HG03108 (cell line): ENCODE results near the gene AUTS2.
A peak's percentile ranks its signal among the peaks of the same experiment; 100 is the strongest.
"Not testable (repeated sequence)": the region's sequence is repeated elsewhere in the genome, so short reads cannot be mapped to it uniquely, and the experiment has no call there.

Experiments used
- ATAC-seq: cut with Tn5 transposase; IDR thresholded peaks from one replicate; pipeline ENCODE4 v1.9.1; 2021; ENCODE audit warnings: moderate library complexity; ENCODE audit not compliant: unreplicated experiment

Gene AUTS2

DNA sequence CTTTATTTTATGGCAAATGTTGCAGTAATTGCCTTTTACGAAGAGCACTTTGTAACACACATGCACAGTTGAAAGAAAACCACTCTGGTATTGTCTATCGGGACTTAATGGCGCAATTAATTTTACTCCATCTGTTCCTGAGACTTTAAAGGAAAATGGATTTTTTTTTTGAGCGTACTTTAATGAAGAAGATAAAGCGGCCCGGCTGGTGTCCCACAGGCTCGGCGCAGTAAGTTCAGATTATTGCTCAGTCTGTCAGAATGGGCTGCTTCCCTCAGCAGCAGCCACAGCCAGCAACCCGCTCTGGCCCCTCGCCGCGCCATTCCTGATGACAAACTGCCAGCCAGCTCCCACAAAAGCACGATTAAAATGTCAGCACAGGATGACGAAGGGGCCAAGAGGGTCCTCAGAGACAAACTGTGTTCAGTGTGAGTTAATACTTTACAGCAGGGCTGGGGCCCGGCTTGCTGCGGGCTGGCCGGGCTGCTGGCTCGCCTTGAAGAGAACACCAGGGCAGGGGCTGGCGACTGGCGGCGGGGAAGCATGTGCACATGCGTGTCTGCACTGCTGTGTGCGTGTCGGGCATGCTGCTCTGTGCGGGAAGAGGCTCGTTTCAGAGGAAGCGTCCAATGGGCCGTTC lies 1032.7 kb downstream of the AUTS2 start:
- no peak for ATAC-seq

DNA sequence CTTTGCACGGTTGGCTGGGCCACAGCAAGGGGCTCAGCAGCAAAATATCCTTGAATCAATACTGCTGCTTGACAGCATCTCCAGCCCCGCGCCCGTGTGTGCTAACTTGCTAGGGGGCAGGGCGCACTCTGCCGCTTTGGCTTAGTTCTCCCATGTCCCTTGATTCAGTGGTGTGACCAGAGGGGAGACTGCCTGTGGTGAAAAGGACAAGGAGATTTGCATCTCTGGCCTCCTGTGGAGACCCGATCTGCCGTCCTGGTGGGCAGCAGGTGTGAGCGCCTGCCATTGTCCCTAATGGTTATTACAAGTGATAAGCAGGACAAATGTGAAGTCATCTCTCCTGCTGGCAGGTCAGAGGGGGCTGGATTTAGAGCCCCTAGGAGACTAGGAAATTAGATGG lies 1033.4 kb downstream of the AUTS2 start:
- ATAC-seq: no peak

DNA sequence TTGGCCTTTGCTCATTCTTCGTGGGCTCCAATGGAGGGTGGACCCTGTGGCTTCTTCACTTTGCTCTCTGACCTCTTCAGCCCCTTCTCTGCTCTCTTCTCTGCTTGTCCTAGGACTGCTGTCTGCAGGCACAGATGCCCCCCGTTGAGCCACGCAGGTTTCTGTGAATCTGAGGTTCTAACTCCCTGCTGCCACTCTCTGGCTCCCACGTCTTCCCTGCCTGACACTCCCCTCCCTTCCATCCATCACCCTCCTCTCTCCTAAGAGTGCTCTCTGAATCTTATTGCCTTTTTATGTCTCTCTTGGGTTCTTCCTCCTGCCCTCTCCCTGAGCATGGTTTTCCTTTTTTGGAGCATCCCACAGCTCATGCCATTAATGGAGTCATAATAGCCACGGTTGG lies 1034.1 kb downstream of the AUTS2 start:
- no peak for ATAC-seq

DNA sequence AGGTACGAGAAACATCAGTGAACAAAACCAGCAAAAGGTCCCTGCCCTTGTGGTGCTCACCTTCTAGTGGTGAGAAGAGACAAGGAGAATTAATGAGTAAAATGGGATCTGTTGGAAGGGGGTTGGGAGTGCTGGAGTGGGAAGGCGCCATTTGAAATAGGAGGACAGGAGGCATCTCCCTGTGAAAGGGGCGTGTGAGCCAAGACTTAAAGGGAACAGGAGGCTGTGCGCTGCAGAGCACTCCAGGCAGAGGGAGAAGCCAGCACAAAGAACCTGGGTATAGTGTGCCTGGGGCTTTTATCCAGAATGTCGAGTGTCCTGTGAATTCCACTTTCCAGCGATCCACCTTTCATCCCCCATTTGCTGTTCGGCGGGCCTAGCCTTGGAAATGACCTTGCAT lies 1035.8 kb downstream of the AUTS2 start:
- no peak for ATAC-seq

DNA sequence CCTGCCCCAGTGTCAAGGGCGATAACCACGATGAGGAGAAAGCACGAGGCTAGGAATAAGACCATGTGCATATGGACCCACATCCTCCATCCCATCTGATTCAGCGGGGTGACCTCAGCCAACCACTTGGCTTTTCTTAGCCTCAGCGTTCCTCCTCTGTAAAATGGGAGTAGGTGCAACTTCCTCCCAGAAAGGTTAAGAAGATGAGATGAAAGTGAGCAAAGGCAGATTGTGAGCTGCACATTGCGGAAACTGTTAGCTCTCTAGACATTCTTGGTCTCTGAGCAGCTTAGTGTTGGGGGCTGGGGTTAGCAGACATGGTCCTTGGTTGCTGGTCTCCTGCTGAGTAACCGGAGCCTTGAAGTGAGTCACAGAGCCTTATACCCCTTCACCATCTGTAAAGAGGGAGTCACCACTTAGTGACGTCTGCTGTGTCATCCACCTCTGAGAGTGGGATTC lies 1036.4 kb downstream of the AUTS2 start:
- ATAC-seq: no peak

DNA sequence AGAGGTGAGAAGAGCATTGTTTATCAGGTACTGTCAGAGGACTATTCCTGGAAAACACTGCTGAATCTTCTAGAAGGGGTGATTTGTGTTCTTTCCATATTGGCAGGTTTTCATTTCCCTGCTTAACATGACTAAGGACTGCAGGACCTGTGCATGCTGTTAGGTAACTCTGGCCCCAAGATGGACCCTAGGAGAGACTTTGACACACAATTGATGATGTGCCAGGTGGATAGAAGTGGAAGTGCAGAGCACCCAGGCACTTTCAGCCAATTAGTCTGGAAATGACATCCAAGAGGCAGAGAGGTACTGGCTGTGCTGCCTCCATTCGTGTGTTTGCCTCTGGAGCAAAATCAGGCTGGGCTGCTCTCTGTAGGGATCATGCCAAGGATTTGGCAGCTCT lies 1037.4 kb downstream of the AUTS2 start:
- ATAC-seq: no peak

DNA sequence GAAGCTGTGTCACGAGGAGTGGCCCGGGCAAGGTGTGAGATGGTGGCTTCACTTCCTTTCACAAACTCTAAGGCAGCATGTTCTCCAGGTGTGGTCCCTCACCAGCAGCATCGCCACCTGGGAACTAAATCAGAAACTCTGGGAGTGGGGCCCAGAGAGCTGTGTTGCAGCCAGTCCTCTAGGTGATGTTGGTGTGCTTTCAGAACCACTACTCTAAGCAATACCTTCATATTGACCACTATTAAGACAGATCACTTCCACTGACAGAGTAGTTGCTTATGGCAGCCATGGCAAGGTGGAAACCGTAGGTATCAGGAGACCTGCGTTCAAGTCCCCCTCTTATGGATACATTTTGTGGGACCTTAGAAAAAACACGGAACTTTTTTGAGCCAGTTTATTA lies 1037.9 kb downstream of the AUTS2 start:
- no peak for ATAC-seq

DNA sequence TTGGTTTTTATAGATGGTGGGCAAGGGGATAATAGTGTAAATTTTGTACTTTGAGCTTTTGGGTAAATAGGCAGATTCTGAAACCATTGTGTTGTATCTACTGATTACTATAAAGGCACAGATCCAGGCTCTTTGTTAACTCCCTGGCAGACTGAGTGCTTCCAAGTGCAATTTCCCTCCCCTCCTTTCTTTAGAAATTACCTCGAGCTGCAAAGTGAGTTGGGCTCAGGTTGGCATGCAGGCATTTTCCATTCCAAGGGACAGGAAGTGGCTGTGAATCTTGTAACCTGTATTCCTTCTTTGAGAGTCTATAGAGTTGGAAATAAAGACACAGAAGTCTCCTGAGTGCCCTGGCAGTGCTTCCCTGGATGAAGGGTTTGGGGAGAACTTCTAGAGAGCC lies 1039.5 kb downstream of the AUTS2 start:
- ATAC-seq: no peak

DNA sequence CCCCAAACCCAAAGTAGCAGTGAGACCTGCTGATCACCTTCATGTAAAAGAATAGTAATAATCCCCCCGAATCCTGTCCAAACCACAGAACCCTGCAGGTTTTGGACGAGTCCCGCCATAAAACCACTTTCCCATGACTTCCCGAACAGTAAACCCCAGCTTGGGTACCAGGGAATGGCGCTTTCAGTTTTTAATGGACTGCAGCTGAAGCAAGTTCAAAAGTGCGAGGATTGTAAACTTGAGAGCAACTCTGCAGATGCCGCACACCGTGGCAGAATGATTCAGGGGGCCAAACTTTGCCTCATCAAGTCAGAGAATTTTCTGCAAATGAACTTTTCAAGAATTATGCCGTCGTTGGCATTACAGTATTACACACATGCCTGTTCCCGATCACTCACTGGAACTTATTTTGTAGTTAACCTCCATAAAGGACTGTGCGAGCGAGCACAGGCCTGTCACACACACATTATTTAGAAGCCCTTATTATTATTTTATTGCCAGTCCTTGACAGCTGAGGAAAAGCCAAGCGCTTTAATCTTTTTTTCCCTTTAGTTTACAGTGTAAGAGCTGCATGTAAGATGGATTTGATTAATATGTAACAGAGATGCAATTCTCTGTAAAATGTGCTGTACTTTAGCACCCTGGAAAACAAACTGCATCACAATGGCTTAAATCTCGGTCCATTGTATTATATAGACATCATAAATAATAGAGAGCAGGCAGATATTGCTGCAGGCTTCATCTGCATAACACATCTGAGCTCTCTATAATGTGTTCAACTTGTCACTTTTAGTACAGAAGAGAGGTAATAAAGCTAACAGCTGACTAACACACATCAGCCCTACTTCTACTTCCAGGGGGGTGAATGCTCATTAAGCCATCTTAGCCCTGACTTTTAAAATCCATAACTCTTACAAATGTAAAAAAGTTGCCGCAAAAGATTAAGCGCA lies 1040.2 kb downstream of the AUTS2 start:
- no peak for ATAC-seq

DNA sequence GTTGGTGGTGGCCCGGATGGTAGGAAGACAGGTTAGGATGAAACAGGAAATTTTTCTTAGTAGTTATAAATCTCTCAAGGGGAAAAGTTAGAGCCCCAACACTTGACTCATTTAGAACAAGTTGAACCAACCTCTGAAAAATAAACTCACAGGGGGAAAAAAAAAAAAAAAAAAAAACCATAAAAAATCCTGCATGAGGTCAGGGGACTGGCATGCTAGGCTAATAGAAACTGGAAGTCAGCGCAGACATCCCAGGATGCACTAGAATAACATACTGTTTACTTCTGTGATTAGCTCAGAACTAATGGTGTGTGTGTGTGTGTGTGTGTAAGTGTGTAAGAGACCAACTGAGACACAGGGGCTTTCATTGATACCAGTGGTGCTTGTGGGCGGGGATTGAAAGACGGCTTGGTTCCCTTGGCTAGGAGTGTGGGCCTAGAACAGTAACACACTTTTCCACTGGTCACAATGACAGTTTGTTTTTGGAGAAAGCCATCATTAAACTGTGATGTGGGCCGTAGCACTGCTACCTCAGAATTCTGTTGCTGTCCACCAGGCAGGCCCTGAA lies 1042.1 kb downstream of the AUTS2 start:
- ATAC-seq: no peak

DNA sequence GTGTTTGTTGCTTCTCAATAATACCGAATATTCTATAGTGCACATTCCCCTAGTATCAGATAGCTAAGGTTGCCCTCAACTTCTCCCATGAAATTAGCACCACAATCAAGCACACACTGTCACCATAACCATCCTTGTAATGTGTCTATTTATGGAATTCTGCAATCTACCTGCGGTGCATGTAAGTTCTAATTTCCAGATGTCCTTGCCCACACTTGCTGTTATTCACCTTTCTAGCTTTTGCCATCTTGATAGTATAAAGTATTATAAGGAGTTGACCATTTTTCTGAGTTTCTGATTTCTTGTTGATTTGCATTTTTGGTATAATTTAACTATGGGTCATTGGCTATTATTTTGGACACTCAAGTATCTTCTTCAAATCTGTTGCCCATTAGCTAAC lies 1043.6 kb downstream of the AUTS2 start:
- ATAC-seq: no peak

DNA sequence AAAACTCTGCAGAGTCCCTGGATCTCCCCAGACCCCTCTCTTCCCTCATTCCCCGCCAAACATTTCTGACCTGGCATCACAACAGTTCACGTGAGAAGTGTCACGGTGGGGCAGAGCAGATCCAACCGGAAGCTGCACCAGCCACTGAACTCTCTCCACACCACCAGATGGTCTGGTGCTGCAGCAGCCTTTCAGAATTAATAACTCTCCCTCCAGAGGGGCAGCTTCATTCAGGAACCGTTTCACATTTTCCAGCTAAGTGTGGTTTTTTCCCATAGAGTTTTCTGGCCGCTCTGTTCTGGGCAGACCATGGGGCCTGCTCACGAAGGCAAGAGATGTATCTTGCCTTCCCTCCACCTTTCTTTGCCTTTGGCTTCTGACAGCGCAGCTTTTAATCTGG lies 1047.0 kb downstream of the AUTS2 start:
- ATAC-seq: no peak

DNA sequence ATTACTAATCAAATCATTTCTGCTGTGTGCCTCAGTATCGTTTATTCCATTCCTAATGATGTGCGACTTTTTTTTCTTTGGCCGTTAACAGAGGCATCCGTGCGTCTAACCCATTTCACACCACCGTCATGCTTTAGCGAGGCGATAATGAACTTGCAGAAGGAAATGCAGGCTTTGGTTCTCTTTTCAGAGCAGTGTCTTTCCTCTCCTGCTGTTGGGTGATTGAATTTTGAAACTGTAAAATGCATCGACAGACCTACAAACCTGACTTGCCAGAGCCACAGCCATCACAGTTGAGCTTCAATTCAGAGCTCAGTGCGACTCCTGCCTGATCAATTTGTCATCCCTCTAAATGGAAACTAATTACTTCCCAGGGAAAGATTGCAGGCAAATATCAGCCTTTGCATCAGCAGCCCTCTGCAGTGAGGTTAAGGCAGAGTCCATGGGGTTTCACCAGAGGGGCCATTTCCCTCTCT lies 1047.6 kb downstream of the AUTS2 start:
- no peak for ATAC-seq

DNA sequence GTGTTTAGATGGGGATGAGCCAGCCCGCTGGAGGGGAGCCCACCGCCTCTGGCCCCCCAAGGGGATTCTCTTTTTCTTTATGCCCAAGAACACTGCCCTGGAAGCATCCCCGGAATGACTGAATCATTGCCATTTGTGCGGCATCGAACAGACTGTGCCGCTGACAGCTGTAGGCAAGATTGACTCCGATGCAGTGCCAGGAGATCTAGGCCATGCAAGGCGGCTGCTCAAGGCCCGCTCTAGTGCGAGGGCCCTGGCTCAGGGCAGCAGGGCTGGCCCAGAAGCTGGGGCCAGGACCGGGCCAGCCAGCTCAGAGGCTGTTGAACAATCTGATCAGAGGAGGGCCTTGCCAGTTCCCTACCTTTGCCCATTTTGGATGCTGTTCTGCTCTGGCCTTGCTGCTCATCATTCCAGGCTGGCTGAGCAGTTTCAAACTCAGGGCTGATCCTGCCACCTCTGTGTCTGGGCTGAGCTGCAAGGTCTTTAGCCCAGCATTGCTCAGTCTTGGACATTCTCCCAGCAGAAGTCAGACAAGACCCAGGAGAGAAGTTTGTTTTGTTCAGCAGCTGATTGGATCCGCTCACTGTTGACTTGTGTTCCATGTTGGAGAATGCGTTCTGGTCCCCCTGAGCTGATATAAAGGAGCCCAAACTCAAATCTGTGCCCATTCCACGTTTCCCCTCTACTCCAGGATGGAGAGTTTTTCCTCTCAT lies 1048.4 kb downstream of the AUTS2 start:
- ATAC-seq: no peak

DNA sequence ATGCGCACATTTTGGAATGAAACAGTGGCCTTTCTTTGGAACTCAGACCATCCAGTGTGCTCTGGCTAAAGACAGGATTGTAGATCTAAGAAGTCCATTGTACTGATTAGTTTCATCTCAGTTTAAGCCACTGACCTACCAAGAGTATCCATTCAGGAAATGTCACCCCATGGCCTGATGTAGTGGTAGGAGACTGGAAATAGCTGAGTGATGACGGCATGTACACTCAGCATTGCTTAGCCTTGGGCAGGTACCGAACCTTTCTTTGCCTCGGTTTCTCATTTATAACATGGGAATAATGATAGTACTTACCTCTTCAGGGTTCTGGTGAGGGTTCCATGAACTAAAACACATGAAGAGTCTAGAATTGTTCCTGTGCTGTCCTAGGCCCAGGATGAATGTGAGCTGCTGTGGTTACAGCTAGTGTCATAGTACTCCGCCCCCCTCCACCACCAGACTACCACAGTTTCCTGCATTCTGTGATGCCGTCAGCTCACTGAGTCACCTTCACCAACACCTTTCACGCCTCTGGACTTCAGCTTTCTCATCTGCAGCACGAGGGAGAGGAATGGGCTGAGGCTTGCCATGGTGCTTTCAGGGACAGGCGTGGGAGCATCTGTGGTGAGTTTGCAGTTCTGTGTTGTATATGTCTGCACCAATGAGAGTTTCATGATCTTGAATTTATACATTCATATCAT lies 1049.7 kb downstream of the AUTS2 start:
- peak; percentile 79 for ATAC-seq

DNA sequence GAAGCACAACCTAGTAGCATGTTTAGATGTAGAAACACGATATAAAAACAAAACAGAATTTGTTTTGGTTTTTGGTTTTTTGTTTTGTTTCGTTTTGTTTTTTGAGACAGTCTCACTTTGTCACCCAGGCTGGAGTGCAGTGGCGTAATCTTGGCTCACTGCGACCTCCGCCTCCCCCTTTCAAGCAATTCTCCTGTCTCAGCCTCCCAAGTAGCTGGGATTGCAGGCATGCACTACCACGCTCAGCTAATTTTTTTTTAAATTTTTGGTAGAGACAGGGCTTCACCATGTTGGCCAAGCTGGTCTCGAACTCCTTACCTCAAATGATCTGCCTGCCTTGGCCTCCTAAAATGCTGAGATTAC lies 1050.2 kb downstream of the AUTS2 start:
- ATAC-seq: not testable (repeated sequence)

DNA sequence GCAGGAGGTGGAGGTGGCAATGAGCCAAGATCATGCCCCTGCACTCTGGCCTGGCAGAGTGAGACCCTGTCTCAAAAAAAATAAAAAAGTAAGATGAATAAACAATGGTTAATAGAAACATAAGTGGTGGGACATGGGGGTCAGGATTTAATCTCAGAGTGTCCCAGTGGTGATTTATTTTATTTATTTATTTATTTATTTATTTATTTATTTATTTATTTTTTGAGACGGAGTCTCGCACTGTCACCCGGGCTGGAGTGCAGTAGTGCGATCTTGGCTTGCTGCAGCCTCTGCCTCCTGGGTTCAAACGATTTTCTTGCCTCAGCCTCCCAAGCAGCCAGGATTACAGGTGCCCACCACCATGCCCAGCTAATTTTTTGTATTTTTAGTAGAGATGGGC lies 1051.0 kb downstream of the AUTS2 start:
- no peak for ATAC-seq

DNA sequence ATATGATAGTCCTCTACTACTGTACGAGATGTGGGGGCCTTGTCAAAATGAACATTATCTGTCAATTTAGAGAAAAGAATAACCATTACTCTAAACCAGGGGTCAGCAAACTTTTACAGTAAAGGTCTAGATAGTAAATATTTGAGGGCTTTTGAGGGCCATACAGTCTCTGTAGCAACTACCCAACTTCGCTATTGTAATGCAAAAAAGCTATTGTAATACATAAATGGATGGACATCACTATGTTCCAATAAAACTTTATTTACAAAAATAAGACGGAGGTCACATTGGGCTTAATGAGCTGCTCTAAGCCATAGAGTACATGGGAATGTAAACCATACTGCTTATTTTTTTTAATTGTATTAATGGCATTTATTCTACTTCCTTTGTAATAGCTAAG lies 1055.9 kb downstream of the AUTS2 start:
- no peak for ATAC-seq

DNA sequence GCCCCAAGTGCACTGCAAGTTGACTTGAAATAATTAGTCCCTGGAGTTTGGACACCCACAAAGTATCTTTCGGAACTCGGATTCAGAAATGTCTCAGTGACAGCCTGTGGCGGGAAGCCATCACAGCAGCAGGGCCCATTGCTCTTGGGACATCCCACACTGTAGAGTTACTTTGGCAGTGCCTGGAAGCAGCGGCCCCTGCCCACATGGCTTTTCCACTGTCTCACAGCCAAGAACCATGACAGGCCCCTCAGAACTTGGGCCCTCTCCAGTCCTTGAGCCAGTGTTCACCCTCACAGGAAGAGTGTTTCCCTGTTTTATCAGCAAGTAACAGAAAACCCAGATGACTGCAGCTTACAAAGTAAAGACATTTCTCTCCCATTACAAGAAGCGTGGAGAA lies 1056.7 kb downstream of the AUTS2 start:
- no peak for ATAC-seq

DNA sequence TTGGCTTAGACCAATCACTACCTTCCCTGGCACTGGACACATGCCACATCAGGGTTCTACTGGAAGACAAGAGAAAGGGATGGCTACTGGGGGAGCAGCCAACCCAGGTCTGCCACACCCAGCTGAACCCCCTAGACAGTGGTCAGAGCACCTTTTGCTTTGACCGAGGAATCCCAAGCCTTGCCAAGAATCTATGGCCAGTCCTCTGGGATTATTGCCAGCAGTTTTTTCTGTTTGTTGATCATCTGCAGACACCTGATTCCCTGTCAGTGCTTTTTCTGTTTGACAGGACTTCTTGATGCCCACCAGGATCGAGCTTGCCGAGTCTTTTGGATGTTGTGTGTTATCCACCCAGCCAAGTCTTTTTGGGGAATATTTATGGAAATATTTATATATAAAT lies 1057.4 kb downstream of the AUTS2 start:
- ATAC-seq: no peak

DNA sequence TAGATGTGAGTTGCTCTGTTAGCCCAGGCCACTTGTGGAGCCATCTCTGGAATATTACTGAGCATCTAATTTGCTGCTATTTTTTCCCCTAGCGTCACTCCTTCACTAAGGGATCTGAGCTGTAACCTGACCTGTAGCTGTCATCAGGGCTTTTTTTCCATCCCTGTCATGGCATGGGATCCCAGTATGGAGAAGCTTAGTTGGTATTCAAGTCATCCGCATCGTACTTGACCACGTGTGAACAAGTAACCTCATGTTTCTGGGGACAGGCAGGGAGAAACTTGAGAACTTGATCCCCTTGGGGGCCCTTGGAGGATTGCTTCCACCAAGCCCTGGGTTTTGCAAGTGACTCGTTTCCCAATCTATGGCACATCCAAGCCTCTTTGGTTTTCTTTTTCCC lies 1059.3 kb downstream of the AUTS2 start:
- no peak for ATAC-seq
